ENCODE data around the gene GPR18. TPM values are rescaled to one million over a fixed set of nuclear protein-coding genes. Genes with fewer than 3 reads are reported as not detected.

Gene GPR18
- total and polyA plus RNA-seq, 9 donors = 0.30 to 0.73 TPM; not detected in 7

GRCh38 chr13:99285432-99286182 lies 27.4 kb upstream of the GPR18 start:
- TF ChIP-seq CTCF (IDR thresholded peaks at IDR 0.05) (no peak), EP300 (IDR thresholded peaks at IDR 0.05) (no peak), POLR2A (IDR thresholded peaks at IDR 0.05) (no peak)
- 38 to 52% (median 48%) methylated on average over 10 of the region's 10 CpGs for WGBS, 3 donors
- intact Hi-C loops (cut with DNase I) = no loop called here
- no peak overlapping the region for H3K4me3 ChIP-seq
- H3K4me1 ChIP-seq (ENCODE audit: insufficient read depth) = peaks cover 7% of the 10 kb centered on the region
- DNase-seq = peak; percentile 51 to 69 (median 61)
- peak overlapping the region in 1 of 2 donors; percentile 43 for H3K27ac ChIP-seq
- H3K27me3 ChIP-seq = no peaks in the 10 kb centered on the region
- no peaks in the 10 kb centered on the region for H3K9me3 ChIP-seq
- no peaks in the 10 kb centered on the region for H3K36me3 ChIP-seq

- peaks cover 6% of the 10 kb centered on the region for H3K4me1 ChIP-seq (ENCODE audit: insufficient read depth)
- TF ChIP-seq POLR2A (IDR thresholded peaks at IDR 0.05) (no peak), CTCF (IDR thresholded peaks at IDR 0.05) (no peak), EP300 (IDR thresholded peaks at IDR 0.05) (no peak)
- no peaks in the 10 kb centered on the region for H3K27me3 ChIP-seq
- H3K4me3 ChIP-seq = no peak overlapping the region
- WGBS, 3 donors = 59 to 80% (median 74%) methylated on average over 1 of the region's 1 CpG
- DNase-seq = no peak
- H3K27ac ChIP-seq = no peak overlapping the region
- intact Hi-C loops (cut with DNase I) = no loop called here
- H3K36me3 ChIP-seq = no peaks in the 10 kb centered on the region
- H3K9me3 ChIP-seq = no peaks in the 10 kb centered on the region
Measured at GRCh38 chr13:99282264-99283231, 24.4 kb upstream of the GPR18 start.

DNA sequence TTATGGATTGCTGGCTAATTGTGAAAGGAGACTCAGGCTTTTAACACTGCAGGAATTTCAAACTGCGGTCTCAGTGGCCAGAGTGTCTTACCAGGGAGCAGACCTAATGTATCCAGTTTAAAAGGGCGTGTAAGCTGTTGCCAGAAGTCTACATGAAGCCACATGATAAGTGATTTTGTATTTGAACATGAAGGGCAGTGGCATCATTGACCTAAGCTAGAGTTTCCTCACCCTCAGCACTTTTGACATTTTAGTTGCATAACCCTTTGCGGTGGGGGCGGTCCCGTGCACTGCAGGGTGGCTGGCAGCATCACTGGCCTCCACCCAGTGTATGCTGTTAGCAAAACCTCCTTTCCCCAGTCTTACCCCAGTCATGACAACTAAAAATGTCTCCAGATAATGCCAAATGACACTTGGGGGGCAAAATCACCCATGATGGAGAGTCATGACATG lies 23.7 kb upstream of the GPR18 start:
- Histone ChIP-seq H3K9me3 (no peaks in the 10 kb centered on the region), H3K4me3 (no peak overlapping the region), H3K27me3 (no peaks in the 10 kb centered on the region), H3K4me1 (ENCODE audit: insufficient read depth) (peaks cover 6% of the 10 kb centered on the region), H3K27ac (no peak overlapping the region), H3K36me3 (no peaks in the 10 kb centered on the region)
- peak; percentile 31 for TF ChIP-seq EP300 (IDR thresholded peaks at IDR 0.05)
- TF ChIP-seq CTCF (IDR thresholded peaks at IDR 0.05) = no peak
- WGBS, 3 donors = 84 to 94% (median 92%) methylated on average over 5 of the region's 5 CpGs
- peak in 1 of 5 donors; percentile 28 for DNase-seq
- intact Hi-C loops (cut with DNase I) = no loop called here

DNA sequence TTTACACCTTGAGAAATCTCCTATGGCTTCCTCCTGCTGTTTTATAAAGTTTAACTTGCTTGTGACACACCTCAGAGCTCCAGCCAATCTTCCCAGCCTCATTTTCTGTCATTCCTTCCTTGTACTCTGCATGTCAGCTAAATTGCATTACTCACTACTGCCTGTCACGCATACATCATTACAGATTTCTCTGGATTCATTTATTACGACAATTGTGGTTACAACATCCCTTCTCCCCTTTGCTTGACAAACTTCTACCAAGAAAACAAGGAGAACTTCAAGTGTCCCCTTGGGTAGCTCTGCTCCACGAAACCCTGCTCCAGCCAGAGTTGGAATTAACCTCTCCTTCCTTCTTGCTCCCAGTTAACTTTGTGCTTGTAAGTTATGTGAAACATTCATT lies 22.0 kb upstream of the GPR18 start:
- Histone ChIP-seq H3K27ac (no peak overlapping the region), H3K36me3 (no peaks in the 10 kb centered on the region), H3K9me3 (no peaks in the 10 kb centered on the region), H3K4me1 (ENCODE audit: insufficient read depth) (peaks cover 3% of the 10 kb centered on the region), H3K27me3 (no peaks in the 10 kb centered on the region), H3K4me3 (no peak overlapping the region)
- no peak for TF ChIP-seq CTCF (IDR thresholded peaks at IDR 0.05)
- no peak for TF ChIP-seq POLR2A (IDR thresholded peaks at IDR 0.05)
- no peak for TF ChIP-seq EP300 (IDR thresholded peaks at IDR 0.05)
- no peak for DNase-seq
- intact Hi-C loops (cut with DNase I) = no loop called here
- WGBS, 3 donors = 96 to 97% (median 97%) methylated on average over 3 of the region's 3 CpGs
